Kidney (tissue), 14 donors: ENCODE results near the gene SKI. TPM values are rescaled to one million over a fixed set of nuclear protein-coding genes. Genes with fewer than 3 reads are reported as not detected.
A peak's percentile ranks its signal among the peaks of the same experiment; 100 is the strongest.

Source experiments
- DNase-seq, 5 donors: peaks; one replicate each; pipeline ENCODE4 v3.0.0-alpha.2; 2013 to 2020
- FAIRE-seq: peaks from 2 replicates; lab custom pipeline; 2012; peaks lifted over from hg19 to GRCh38; lab: Jason Lieb, UNC
- H3K27ac ChIP-seq, 2 donors: one replicate each; pipeline ENCODE4 v1.7.0; 2013; ENCODE audit warnings: low read depth in 2 of 2, low read length in 2 of 2, inconsistent platforms in 1 of 2
- H3K27me3 ChIP-seq: one replicate; pipeline ENCODE4 v1.7.1; 2013; ENCODE audit warnings: low read length, inconsistent platforms; ENCODE audit not compliant: control insufficient read depth, insufficient read depth
- H3K36me3 ChIP-seq, 3 donors: one replicate each; pipeline versions ENCODE4 v1.7.0 to v1.7.1; 2013; ENCODE audit warnings: low read length in 3 of 3, control low read depth in 1 of 3, inconsistent platforms in 1 of 3; ENCODE audit not compliant: insufficient read depth in 3 of 3, control insufficient read depth in 2 of 3
- H3K4me1 ChIP-seq, 3 donors: one replicate each; pipeline versions ENCODE4 v1.7.0 to v1.7.1; 2013; ENCODE audit warnings: low read length in 3 of 3, inconsistent platforms in 1 of 3, low read depth in 1 of 3; ENCODE audit not compliant: control insufficient read depth in 2 of 3, insufficient read depth in 2 of 3
- H3K4me3 ChIP-seq, 3 donors: one replicate each; pipeline versions ENCODE4 v1.7.0 to v1.8.1; 2013; ENCODE audit warnings: low read length in 3 of 3, control low read depth in 1 of 3, inconsistent platforms in 1 of 3
- H3K9ac ChIP-seq, 3 donors: one replicate each; pipeline versions ENCODE4 v1.7.0 to v1.7.1; 2013; ENCODE audit warnings: low read length in 3 of 3, control low read depth in 1 of 3, inconsistent platforms in 1 of 3
- H3K9me3 ChIP-seq, 3 donors: one replicate each; pipeline versions ENCODE4 v1.7.0 to v1.7.1; 2013; ENCODE audit warnings: low read length in 3 of 3, control low read depth in 1 of 3, inconsistent platforms in 1 of 3; ENCODE audit not compliant: control insufficient read depth in 2 of 3, insufficient read depth in 1 of 3
- CTCF ChIP-seq: IDR thresholded peaks from 3 replicates; pipeline ENCODE4 v1.5.1; 2012; ENCODE audit warnings: mild to moderate bottlenecking, moderate library complexity, borderline replicate concordance; ENCODE audit not compliant: insufficient read depth; ENCODE audit errors: extremely low read depth
- intact Hi-C: fragments of 100-400 bp; cut with DNase I; formaldehyde crosslinking; loops from one replicate; pipeline ENCODE4 v1.11.1; 2022
- polyA plus RNA-seq: library from polyadenylated mRNA; stranded (reverse); fragments of 350-450 nt; fragmentation: Illumina TruSeq; extraction: RNeasy Lipid Tissue Mini Kit (QIAGEN cat#74804); gene quantifications from one replicate; pipeline ENCODE4 v1.2.3, GENCODE V29; 2014; ENCODE audit warnings: low read depth, low replicate concordance; ENCODE audit not compliant: insufficient read depth
- total RNA-seq: library from RNA; stranded (reverse); fragmentation: NEBNext Ultra II Directional; extraction: Animal tissue kit (Norgen Biotek cat#: 25700); gene quantifications from one replicate; pipeline ENCODE4 v1.2.1, GENCODE V29; 2021
- donor health status: control.
- donor health status: control.
- donor health status: control.
- donor health status: control.
- donor health status: control.
- donor health status: DM: yes; HTN: yes; CAD: no.
- donor health status: Normal renal cell carcinoma (clear cell type).

SKI gene
- total and polyA plus RNA-seq, 2 donors from 2014 or later: 9.2 to 78.6 TPM

GRCh38 chr1:2279817-2280216 is 51.7 kb downstream of the SKI start:
- DNase-seq (peak in 1 of 5 donors; percentile 62), FAIRE-seq (no peak)
- peaks cover 0 to 51% (median 34%) of the 10 kb centered on the region in 3 donors for H3K4me1 ChIP-seq
- TF ChIP-seq CTCF: no peak
- H3K4me3 ChIP-seq: no peak overlapping the region
- no peak overlapping the region for H3K9ac ChIP-seq
- H3K27me3 ChIP-seq: no peaks in the 10 kb centered on the region
- H3K27ac ChIP-seq: peak overlapping the region; percentile 40 to 45
- peaks cover 0 to 4% (median 3%) of the 10 kb centered on the region in 3 donors for H3K36me3 ChIP-seq
- H3K9me3 ChIP-seq: peaks cover 0 to 2% (median 0%) of the 10 kb centered on the region in 3 donors
- intact Hi-C loops: no loop called here

- no peak for TF ChIP-seq CTCF
- Histone ChIP-seq H3K27ac (no peak overlapping the region), H3K4me1 (peaks cover 0 to 29% (median 14%) of the 10 kb centered on the region in 3 donors), H3K4me3 (no peak overlapping the region), H3K9ac (no peak overlapping the region), H3K9me3 (peaks cover 0 to 1% (median 0%) of the 10 kb centered on the region in 3 donors), H3K27me3 (no peaks in the 10 kb centered on the region), H3K36me3 (peaks cover 0 to 1% (median 1%) of the 10 kb centered on the region in 3 donors)
- intact Hi-C loops: no loop called here
- peak in 2 of 5 donors; percentile 43 to 70 for DNase-seq
- FAIRE-seq: no peak
These were observed 54.6 kb downstream of the SKI start for GRCh38 chr1:2282556-2283270.

- Histone ChIP-seq H3K4me3 (no peak overlapping the region), H3K4me1 (peaks cover 0 to 22% (median 8%) of the 10 kb centered on the region in 3 donors), H3K36me3 (no peaks in the 10 kb centered on the region), H3K27me3 (no peaks in the 10 kb centered on the region), H3K9me3 (no peaks in the 10 kb centered on the region), H3K9ac (no peak overlapping the region), H3K27ac (no peak overlapping the region)
- intact Hi-C loops: no loop called here
- no peak for TF ChIP-seq CTCF
- FAIRE-seq (no peak), DNase-seq (peak in 2 of 5 donors; percentile 38 to 57)
These were observed 55.4 kb downstream of the SKI start for GRCh38 chr1:2283371-2283990.
